Measurements from ENCODE around the gene BIRC2.
A peak's percentile ranks its signal among the peaks of the same experiment; 100 is the strongest.

The BIRC2 gene

GRCh38 chr11:102410382-102410784 is 63.4 kb downstream of the BIRC2 start (continued):
- TF ChIP-seq ZBTB10 (tag by site-specific recombination; IDR thresholded peaks at IDR 0.05), result no peak
- TF ChIP-seq ZSCAN4 (tag by site-specific recombination; IDR thresholded peaks at IDR 0.05), result no peak
- TF ChIP-seq ZNF398 (tag by site-specific recombination; IDR thresholded peaks at IDR 0.05), result no peak
- TF ChIP-seq ZBTB7A (tag by site-specific recombination; IDR thresholded peaks at IDR 0.05; ENCODE audit: low read depth), result no peak
- peak; percentile 62 for TF ChIP-seq ZNF600 (tag by site-specific recombination; IDR thresholded peaks at IDR 0.05)
- no peak for TF ChIP-seq ZNF239 (tag by site-specific recombination; IDR thresholded peaks at IDR 0.05)
- no peak for TF ChIP-seq ZNF785 (tag by site-specific recombination; IDR thresholded peaks at IDR 0.05)
- peak; percentile 96 for TF ChIP-seq ZSCAN16 (tag by site-specific recombination; IDR thresholded peaks at IDR 0.05)
- TF ChIP-seq ZNF514 (tag by site-specific recombination; IDR thresholded peaks at IDR 0.05), result no peak
- no peak for TF ChIP-seq ZNF280C (tag by site-specific recombination; IDR thresholded peaks at IDR 0.05)
- no peak for TF ChIP-seq ZNF560 (tag by site-specific recombination; IDR thresholded peaks at IDR 0.05; ENCODE audit: borderline replicate concordance)
- peak; percentile 58; the same call in 1 of the 2 replicates for TF ChIP-seq TRIM28 (IDR thresholded peaks at IDR 0.05; ENCODE audit: borderline replicate concordance, low read length)
- TF ChIP-seq SP2 (tag by site-specific recombination; IDR thresholded peaks at IDR 0.05), result no peak
- peak; percentile 51; the same call in 1 of the 2 replicates for TF ChIP-seq ZBTB17 (tag by site-specific recombination; IDR thresholded peaks at IDR 0.05)
- TF ChIP-seq GLI4 (tag by site-specific recombination; IDR thresholded peaks at IDR 0.05), result no peak
- TF ChIP-seq REST (tag by site-specific recombination; IDR thresholded peaks at IDR 0.05), result no peak
- no peak for TF ChIP-seq SETDB1 (IDR thresholded peaks at IDR 0.05; ENCODE audit: insufficient read length, low read length)
